ENCODE data around the gene MT1E.
"Not testable (repeated sequence)": the region's sequence is repeated elsewhere in the genome, so short reads cannot be mapped to it uniquely, and the experiment has no call there.

Gene MT1E

DNA sequence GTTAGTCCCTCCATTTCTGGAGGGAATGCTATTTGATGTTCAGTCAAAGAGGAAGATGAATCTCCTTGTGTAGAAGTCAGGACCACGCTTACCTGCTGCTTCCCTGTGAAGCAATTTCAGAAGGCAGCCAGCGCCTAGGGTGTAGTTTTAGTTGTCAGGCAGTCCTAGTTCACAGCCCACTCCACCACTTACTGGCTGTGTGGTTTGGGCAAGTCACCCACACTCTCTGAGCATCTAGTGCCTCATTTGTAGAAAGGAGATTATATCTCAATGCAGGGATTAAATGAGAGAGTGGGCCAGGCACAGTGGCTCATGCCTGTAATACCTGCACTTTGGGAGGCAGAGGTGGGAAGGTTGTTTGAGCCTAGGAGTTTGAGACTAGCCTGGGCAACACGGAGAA, 46.6 kb downstream of the MT1E start:
- CTCF ChIA-PET = interaction anchor here (3.4 kb wide), 1 partner anchor 30 kb away, joined by 31 read pairs; no protein-coding TSS in a partner anchor
- H3K36me3 ChIP-seq (ENCODE audit: control insufficient read depth in 2 of 2, insufficient read depth in 1 of 2, low read length in 2 of 2); POLR2A ChIA-PET; H3K4me1 ChIP-seq (ENCODE audit: control insufficient read depth, insufficient read depth, low read length); H3K9me3 ChIP-seq (ENCODE audit: control insufficient read depth, insufficient read depth, low read depth, low read length); H3K27ac ChIP-seq (ENCODE audit: extremely low read depth, low read depth, low read length); H3K4me3 ChIP-seq (ENCODE audit: low read depth, low read length): not testable (repeated sequence)
- TF ChIP-seq ZNF664 (tag by site-specific recombination; IDR thresholded peaks at IDR 0.05) (peak; percentile 28; the same call in 1 of the 2 replicates), EGR2 (tag by site-specific recombination; IDR thresholded peaks at IDR 0.05; ENCODE audit: low read depth) (peak; percentile 71)

DNA sequence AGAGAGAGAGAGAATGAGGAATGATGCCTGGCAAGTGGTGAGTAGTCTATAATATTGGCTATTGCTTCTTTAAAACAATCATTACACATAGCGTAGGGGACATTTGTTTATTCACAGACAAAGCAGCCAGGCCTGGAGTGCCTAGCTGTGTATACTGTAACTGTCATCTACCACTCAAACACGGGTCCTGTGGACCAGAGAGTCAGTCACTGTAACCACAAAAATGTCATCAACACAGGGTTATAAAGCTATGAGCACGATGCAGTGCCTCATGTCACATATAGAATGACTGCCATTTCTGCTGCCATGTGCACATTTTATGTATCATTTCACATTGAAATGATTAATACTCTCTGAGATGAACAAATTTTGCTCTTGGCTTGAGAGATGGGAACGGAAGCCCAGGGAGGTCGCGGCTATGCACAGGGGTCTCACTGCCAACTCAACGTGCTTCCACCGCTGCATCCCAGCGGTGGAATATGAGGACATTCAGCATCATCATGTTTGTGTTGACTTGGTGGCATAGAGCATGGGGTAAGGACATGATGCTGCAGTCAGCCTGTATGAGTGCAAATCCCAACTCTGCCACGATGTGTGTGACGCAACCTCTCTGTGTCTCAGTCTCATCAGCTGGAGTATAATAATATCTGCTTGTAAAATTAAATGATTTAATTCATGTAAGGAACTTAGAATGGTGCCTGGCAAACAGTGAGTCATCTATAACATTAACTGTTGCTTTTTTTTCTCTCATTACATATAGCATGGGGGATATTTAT, 47.4 kb downstream of the MT1E start:
- POLR2A ChIA-PET = interaction anchor here (1.0 kb wide), 1 partner anchor 17 kb away, joined by 3 read pairs; no protein-coding TSS in a partner anchor
- no peak overlapping the region for H3K27ac ChIP-seq (ENCODE audit: extremely low read depth, low read depth, low read length)
- no peaks in the 10 kb centered on the region for H3K4me1 ChIP-seq (ENCODE audit: control insufficient read depth, insufficient read depth, low read length)
- no peaks in the 10 kb centered on the region for H3K36me3 ChIP-seq (ENCODE audit: control insufficient read depth in 2 of 2, insufficient read depth in 1 of 2, low read length in 2 of 2)
- H3K9me3 ChIP-seq (ENCODE audit: control insufficient read depth, insufficient read depth, low read depth, low read length) = no peaks in the 10 kb centered on the region
- H3K4me3 ChIP-seq (ENCODE audit: low read depth, low read length) = no peak overlapping the region
- CTCF ChIA-PET = interaction anchor here (1.0 to 3.4 kb wide), 4 partner anchors 25 to 69 kb away, joined by 3 to 31 read pairs (median 6); no protein-coding TSS in a partner anchor
- TF ChIP-seq ZNF155 (tag by site-specific recombination; IDR thresholded peaks at IDR 0.05) (no peak), ZNF121 (tag by site-specific recombination; IDR thresholded peaks at IDR 0.05) (no peak), ZNF350 (tag by site-specific recombination; IDR thresholded peaks at IDR 0.05) (no peak), ZNF366 (tag by site-specific recombination; conservative IDR thresholded peaks at IDR 0.05) (no peak), SP3 (tag by site-specific recombination; IDR thresholded peaks at IDR 0.05) (no peak), ZNF629 (tag by site-specific recombination; IDR thresholded peaks at IDR 0.05) (no peak), ZNF785 (tag by site-specific recombination; IDR thresholded peaks at IDR 0.05) (no peak), ZNF404 (tag by site-specific recombination; IDR thresholded peaks at IDR 0.05) (no peak), ZNF580 (tag by site-specific recombination; IDR thresholded peaks at IDR 0.05) (no peak), ZNF610 (tag by site-specific recombination; IDR thresholded peaks at IDR 0.05; ENCODE audit: borderline replicate concordance) (no peak), ZNF549 (tag by site-specific recombination; IDR thresholded peaks at IDR 0.05) (no peak), ZNF596 (tag by site-specific recombination; IDR thresholded peaks at IDR 0.05) (no peak), ZNF473 (tag by site-specific recombination; IDR thresholded peaks at IDR 0.05) (no peak), ZNF677 (tag by site-specific recombination; IDR thresholded peaks at IDR 0.05) (no peak), ZSCAN5A (tag by site-specific recombination; IDR thresholded peaks at IDR 0.05) (no peak), OSR2 (tag by site-specific recombination; IDR thresholded peaks at IDR 0.05) (no peak), REPIN1 (tag by site-specific recombination; IDR thresholded peaks at IDR 0.05; ENCODE audit: low read depth) (no peak), ZNF747 (tag by site-specific recombination; IDR thresholded peaks at IDR 0.05) (no peak)
- TF ChIP-seq, protein P1, sequence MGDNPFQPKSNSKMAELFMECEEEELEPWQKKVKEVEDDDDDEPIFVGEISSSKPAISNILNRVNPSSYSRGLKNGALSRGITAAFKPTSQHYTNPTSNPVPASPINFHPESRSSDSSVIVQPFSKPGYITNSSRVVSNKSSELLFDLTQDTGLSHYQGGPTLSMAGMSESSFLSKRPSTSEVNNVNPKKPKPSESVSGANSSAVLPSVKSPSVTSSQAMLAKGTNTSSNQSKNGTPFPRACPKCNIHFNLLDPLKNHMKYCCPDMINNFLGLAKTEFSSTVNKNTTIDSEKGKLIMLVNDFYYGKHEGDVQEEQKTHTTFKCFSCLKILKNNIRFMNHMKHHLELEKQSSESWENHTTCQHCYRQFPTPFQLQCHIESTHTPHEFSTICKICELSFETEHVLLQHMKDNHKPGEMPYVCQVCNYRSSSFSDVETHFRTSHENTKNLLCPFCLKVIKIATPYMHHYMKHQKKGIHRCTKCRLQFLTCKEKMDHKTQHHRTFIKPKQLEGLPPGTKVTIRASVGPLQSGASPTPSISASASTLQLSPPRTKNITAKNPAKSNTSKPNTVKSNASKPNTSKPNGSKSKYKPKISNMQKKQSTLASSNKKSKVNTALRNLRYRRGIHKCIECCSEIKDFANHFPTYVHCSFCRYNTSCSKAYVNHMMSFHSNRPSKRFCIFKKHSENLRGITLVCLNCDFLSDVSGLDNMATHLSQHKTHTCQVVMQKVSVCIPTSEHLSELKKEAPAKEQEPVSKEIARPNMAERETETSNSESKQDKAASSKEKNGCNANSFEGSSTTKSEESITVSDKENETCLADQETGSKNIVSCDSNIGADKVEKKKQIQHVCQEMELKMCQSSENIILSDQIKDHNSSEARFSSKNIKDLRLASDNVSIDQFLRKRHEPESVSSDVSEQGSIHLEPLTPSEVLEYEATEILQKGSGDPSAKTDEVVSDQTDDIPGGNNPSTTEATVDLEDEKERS (tag by site-specific recombination; IDR thresholded peaks at IDR 0.05) = no peak
- TF ChIP-seq, protein P2, sequence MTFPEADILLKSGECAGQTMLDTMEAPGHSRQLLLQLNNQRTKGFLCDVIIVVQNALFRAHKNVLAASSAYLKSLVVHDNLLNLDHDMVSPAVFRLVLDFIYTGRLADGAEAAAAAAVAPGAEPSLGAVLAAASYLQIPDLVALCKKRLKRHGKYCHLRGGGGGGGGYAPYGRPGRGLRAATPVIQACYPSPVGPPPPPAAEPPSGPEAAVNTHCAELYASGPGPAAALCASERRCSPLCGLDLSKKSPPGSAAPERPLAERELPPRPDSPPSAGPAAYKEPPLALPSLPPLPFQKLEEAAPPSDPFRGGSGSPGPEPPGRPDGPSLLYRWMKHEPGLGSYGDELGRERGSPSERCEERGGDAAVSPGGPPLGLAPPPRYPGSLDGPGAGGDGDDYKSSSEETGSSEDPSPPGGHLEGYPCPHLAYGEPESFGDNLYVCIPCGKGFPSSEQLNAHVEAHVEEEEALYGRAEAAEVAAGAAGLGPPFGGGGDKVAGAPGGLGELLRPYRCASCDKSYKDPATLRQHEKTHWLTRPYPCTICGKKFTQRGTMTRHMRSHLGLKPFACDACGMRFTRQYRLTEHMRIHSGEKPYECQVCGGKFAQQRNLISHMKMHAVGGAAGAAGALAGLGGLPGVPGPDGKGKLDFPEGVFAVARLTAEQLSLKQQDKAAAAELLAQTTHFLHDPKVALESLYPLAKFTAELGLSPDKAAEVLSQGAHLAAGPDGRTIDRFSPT (tag by site-specific recombination; IDR thresholded peaks at IDR 0.05) = no peak

Measured in HEK293 (cell line).